Spleen (tissue), 11 donors: ENCODE results near the gene ZBTB14. TPM values are rescaled to one million over a fixed set of nuclear protein-coding genes. Genes with fewer than 3 reads are reported as not detected.

Source experiments
- DNase-seq: peaks from one replicate; pipeline ENCODE4 v3.0.0-alpha.2; 2020
- H3K27ac ChIP-seq, 8 donors: fragments of 200-600 bp; sonication (generic) in 7 of 8; 1 replicate in 4 of 8; 2 replicates in 4 of 8; pipeline versions ENCODE4 v1.5.0 to v1.8.0; 2016 to 2021; ENCODE audit warnings: inconsistent platforms in 4 of 8, mild to moderate bottlenecking in 4 of 8, moderate library complexity in 1 of 8
- H3K27me3 ChIP-seq, 7 donors: fragments of 200-600 bp; sonication (generic) in 6 of 7; replicated peaks in 1 of 7; 1 replicate in 4 of 7; 2 replicates in 3 of 7; pipeline versions ENCODE4 v1.5.0 to v1.8.0; 2016 to 2021; ENCODE audit warnings: inconsistent platforms in 3 of 7, mild to moderate bottlenecking in 1 of 7
- H3K36me3 ChIP-seq, 6 donors: fragments of 200-600 bp; sonication (generic) in 5 of 6; 1 replicate in 4 of 6; 2 replicates in 2 of 6; pipeline versions ENCODE4 v1.5.0 to v1.8.0; 2016 to 2021; ENCODE audit warnings: inconsistent platforms in 2 of 6
- H3K4me1 ChIP-seq, 6 donors: fragments of 200-600 bp; sonication (generic) in 5 of 6; 1 replicate in 3 of 6; 2 replicates in 3 of 6; pipeline versions ENCODE4 v1.5.0 to v1.8.0; 2016 to 2021; ENCODE audit warnings: inconsistent platforms in 3 of 6
- H3K4me3 ChIP-seq, 8 donors: fragments of 200-600 bp; sonication (generic) in 7 of 8; 1 replicate in 4 of 8; 2 replicates in 4 of 8; pipeline versions ENCODE4 v1.5.0 to v1.8.0; 2016 to 2021; ENCODE audit warnings: inconsistent platforms in 4 of 8, mild to moderate bottlenecking in 4 of 8, moderate library complexity in 2 of 8
- H3K9me3 ChIP-seq, 8 donors: fragments of 200-600 bp; sonication (generic) in 7 of 8; 1 replicate in 4 of 8; 2 replicates in 4 of 8; pipeline versions ENCODE4 v1.5.0 to v1.8.0; 2016 to 2021; ENCODE audit warnings: inconsistent platforms in 4 of 8
- POLR2A ChIP-seq, 3 donors: fragments of 450-650 bp; IDR thresholded peaks; one replicate each; pipeline ENCODE4 v1.5.1; 2017; ENCODE audit warnings: antibody characterized with exemption in 3 of 3, mild to moderate bottlenecking in 1 of 3
- POLR2AphosphoS5 ChIP-seq, 3 donors: sonication (generic); formaldehyde crosslinking; IDR thresholded peaks; one replicate each; pipeline ENCODE4 v1.5.1; 2017; ENCODE audit warnings: antibody characterized with exemption in 3 of 3
- WGBS, 5 donors: extraction: QIAGEN DNeasy Blood & Tissue Kit in 3 of 5; methylation state at CpG; one replicate each; pipeline versions ENCODE4 v1.1.5 to v1.1.7; 2013 to 2018; 5-methylcytosine and 5-hydroxymethylcytosine counted together
- intact Hi-C: fragments of 100-400 bp; cut with DNase I; formaldehyde crosslinking; loops from one replicate; pipeline ENCODE4 v1.15.0; 2023; ENCODE audit warnings: low total_unique reads
- polyA plus RNA-seq, 3 donors: library from polyadenylated mRNA; stranded (reverse); fragments of 200-250 nt; gene quantifications; one replicate each; pipeline ENCODE4 v1.2.1, GENCODE V29; 2013
- total RNA-seq, 7 donors: library from RNA; depleted of rRNA in 3 of 7; stranded (reverse); fragments of >200 nt in 3 of 7; fragmentation: NEBNext Ultra II Directional in 4 of 7; extraction: Animal tissue kit (Norgen Biotek cat#: 25700) in 4 of 7; gene quantifications; one replicate each; pipeline versions ENCODE4 v1.1.0 to v1.2.1, GENCODE V29; 2016 to 2021
- TF ChIP-seq, protein P1 (sequence below), 11 experiments: fragments of 200-600 bp in 7 of 11; fragments of 450-650 bp in 4 of 11; sonication (generic) in 4 of 11; IDR thresholded peaks in 8 of 11; conservative IDR thresholded peaks in 3 of 11; 1 replicate in 7 of 11; 2 replicates in 4 of 11; pipeline versions ENCODE4 v1.4.0 to v1.8.0; 2016 to 2021; ENCODE audit warnings: antibody characterized with exemption in 11 of 11, inconsistent platforms in 4 of 11, mild to moderate bottlenecking in 1 of 11
- donor health status: healthy with polysubstance abuse.
- donor health status: DM: no; HTN: no; CAD: no; lungs with moderate emphysema.
- donor health status: DM: no; HTN: no; CAD: no.
- donor health status: Bipolar disorder and iron deficiency.
- donor health status: healthy.
- donor health status: DM: no; HTN: no; CAD: no.
- donor health status: DM: yes; HTN: yes; CAD: no.

ZBTB14 gene
- total and polyA plus RNA-seq, 10 donors: 12.9 to 26.7 (median 20.9) TPM

GRCh38 chr18:5294113-5294456 is 1.4 kb downstream of the ZBTB14 start:
- Histone ChIP-seq H3K27ac (peak overlapping the region; percentile 91 to 100 (median 99)), H3K36me3 (peaks cover 0 to 35% (median 16%) of the 10 kb centered on the region in 6 donors), H3K4me3 (peak overlapping the region; percentile 65 to 91 (median 81)), H3K4me1 (peaks cover 5 to 28% (median 22%) of the 10 kb centered on the region in 6 donors), H3K27me3 (no peaks in the 10 kb centered on the region), H3K9me3 (no peaks in the 10 kb centered on the region)
- TF ChIP-seq POLR2A (IDR thresholded peaks at IDR 0.05) (no peak), POLR2AphosphoS5 (IDR thresholded peaks at IDR 0.05) (no peak)
- TF ChIP-seq, protein P1, sequence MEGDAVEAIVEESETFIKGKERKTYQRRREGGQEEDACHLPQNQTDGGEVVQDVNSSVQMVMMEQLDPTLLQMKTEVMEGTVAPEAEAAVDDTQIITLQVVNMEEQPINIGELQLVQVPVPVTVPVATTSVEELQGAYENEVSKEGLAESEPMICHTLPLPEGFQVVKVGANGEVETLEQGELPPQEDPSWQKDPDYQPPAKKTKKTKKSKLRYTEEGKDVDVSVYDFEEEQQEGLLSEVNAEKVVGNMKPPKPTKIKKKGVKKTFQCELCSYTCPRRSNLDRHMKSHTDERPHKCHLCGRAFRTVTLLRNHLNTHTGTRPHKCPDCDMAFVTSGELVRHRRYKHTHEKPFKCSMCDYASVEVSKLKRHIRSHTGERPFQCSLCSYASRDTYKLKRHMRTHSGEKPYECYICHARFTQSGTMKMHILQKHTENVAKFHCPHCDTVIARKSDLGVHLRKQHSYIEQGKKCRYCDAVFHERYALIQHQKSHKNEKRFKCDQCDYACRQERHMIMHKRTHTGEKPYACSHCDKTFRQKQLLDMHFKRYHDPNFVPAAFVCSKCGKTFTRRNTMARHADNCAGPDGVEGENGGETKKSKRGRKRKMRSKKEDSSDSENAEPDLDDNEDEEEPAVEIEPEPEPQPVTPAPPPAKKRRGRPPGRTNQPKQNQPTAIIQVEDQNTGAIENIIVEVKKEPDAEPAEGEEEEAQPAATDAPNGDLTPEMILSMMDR (IDR thresholded peaks at IDR 0.05 in 8 of 11, conservative IDR thresholded peaks at IDR 0.05 in 3 of 11): no peak
- intact Hi-C loops: loop anchor here (5.0 kb wide), 1 partner anchor 52 kb away; no protein-coding TSS in a partner anchor
- DNase-seq: no peak
- WGBS, 5 donors: 48 to 60% (median 54%) methylated on average over 5 of the region's 5 CpGs

GRCh38 chr18:5288517-5288935 is 7.0 kb downstream of the ZBTB14 start:
- DNase-seq: no peak
- intact Hi-C loops: no loop called here
- H3K27ac ChIP-seq: no peak overlapping the region

DNA sequence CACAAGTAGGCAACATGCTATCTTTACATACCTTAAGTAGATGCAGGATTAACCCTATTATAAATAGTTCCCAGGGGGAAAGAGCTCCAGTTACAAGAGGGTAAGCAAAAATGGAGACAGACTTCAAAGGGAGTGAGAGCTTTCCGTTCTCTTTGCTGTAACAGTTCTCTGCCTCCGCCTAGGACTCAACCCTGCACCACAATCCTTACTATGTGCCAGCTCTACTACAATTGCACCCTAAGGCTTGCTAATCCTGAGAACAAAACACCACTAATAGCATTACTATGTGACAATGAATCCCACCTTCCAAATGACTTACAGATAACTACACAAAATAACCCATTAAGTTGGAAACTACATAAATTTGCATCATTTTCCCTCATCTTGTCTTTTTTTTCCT is 7.7 kb downstream of the ZBTB14 start:
- H3K4me3 ChIP-seq: no peak overlapping the region
- peaks cover 0 to 35% (median 16%) of the 10 kb centered on the region in 6 donors for H3K36me3 ChIP-seq
- 49 to 92% (median 68%) methylated on average over 2 of the region's 2 CpGs for WGBS, 5 donors
- H3K9me3 ChIP-seq: no peaks in the 10 kb centered on the region
- DNase-seq: no peak
- H3K27me3 ChIP-seq: no peaks in the 10 kb centered on the region
- peaks cover 0 to 15% (median 5%) of the 10 kb centered on the region in 6 donors for H3K4me1 ChIP-seq
- TF ChIP-seq POLR2AphosphoS5 (IDR thresholded peaks at IDR 0.05) (no peak), POLR2A (IDR thresholded peaks at IDR 0.05) (no peak)
- TF ChIP-seq, protein P1 (IDR thresholded peaks at IDR 0.05 in 8 of 11, conservative IDR thresholded peaks at IDR 0.05 in 3 of 11): no peak
- intact Hi-C loops: no loop called here
- H3K27ac ChIP-seq: no peak overlapping the region

More at GRCh38 chr18:5288517-5288935, 7.0 kb downstream of the ZBTB14 start:
- Histone ChIP-seq H3K27me3 (no peaks in the 10 kb centered on the region), H3K4me3 (no peak overlapping the region), H3K4me1 (peaks cover 0 to 22% (median 10%) of the 10 kb centered on the region in 6 donors), H3K9me3 (no peaks in the 10 kb centered on the region), H3K36me3 (peaks cover 0 to 35% (median 16%) of the 10 kb centered on the region in 6 donors)
- no peak for TF ChIP-seq POLR2A (IDR thresholded peaks at IDR 0.05)
- TF ChIP-seq, protein P1 (IDR thresholded peaks at IDR 0.05 in 8 of 11, conservative IDR thresholded peaks at IDR 0.05 in 3 of 11): no peak
- TF ChIP-seq POLR2AphosphoS5 (IDR thresholded peaks at IDR 0.05): no peak
- WGBS, 5 donors: 46 to 67% (median 60%) methylated on average over 2 of the region's 2 CpGs

DNA sequence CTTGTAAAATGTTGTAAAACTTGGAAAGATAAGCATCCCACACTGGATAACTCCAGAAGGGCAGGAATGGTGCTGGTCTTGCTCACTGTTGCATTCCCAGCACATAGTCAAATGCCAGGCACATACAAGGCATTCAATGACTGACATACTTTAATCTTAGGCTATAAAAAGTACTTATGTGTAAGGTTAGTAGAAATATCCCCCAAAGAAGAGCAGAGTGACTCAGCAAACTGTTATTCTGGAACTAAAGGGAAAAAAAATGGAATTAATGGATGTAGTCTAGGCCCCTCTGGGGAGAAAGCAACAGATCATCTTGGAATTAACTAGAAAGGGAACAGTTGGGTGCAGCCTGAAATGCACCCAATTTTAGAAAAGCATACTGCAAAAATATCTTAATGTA is 9.0 kb downstream of the ZBTB14 start:
- Histone ChIP-seq H3K27ac (no peak overlapping the region), H3K36me3 (peaks cover 0 to 22% (median 13%) of the 10 kb centered on the region in 6 donors), H3K4me3 (no peak overlapping the region), H3K9me3 (no peaks in the 10 kb centered on the region), H3K27me3 (no peaks in the 10 kb centered on the region), H3K4me1 (peaks cover 0 to 14% (median 5%) of the 10 kb centered on the region in 6 donors)
- no peak for DNase-seq
- intact Hi-C loops: no loop called here
- no peak for TF ChIP-seq POLR2AphosphoS5 (IDR thresholded peaks at IDR 0.05)
- no peak for TF ChIP-seq POLR2A (IDR thresholded peaks at IDR 0.05)
- TF ChIP-seq, protein P1 (IDR thresholded peaks at IDR 0.05 in 8 of 11, conservative IDR thresholded peaks at IDR 0.05 in 3 of 11): no peak
